ENCODE results near the gene BRD4.
A peak's percentile ranks its signal among the peaks of the same experiment; 100 is the strongest.

The BRD4 gene

DNA sequence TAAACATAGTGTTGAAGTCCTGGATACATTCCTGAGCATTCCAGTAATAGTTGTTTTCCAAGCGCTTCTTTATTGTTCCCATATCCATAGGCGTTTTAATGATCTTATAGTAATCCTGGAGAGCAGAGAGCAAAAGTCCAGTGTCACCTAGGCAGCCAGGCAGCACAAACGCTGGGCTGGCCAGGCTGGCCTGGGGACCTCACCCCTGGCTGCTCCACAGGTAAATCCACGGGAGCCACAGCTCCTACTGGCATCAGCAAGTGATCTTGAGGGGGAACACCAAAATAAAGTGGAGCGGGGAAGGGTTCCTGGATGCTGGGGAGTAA, 63.4 kb downstream of the BRD4 start:
- Histone ChIP-seq H3K9me3 (ENCODE audit: control extremely low read depth in 1 of 5, control insufficient read depth in 4 of 5, insufficient read depth in 2 of 5, low read depth in 1 of 5, low read length in 4 of 5) (no peaks in the 10 kb centered on the region), H3K27me3 (replicated peaks in 2 of 5; ENCODE audit: control insufficient read depth in 4 of 5, insufficient read depth in 5 of 5, low read length in 4 of 5) (no peaks in the 10 kb centered on the region), H3K4me1 (ENCODE audit: control extremely low read depth in 1 of 4, control insufficient read depth in 4 of 4, insufficient read depth in 4 of 4, low read length in 3 of 4) (no peaks in the 10 kb centered on the region), H3K27ac (ENCODE audit: insufficient read depth in 1 of 2, low read depth in 1 of 2, low read length in 2 of 2, poor library complexity in 1 of 2, severe bottlenecking in 2 of 2) (peak overlapping the region in 1 of 2 experiments; percentile 2), H3K36me3 (ENCODE audit: control insufficient read depth in 4 of 4, insufficient read depth in 4 of 4, low read length in 3 of 4) (peaks cover 29 to 96% (median 68%) of the 10 kb centered on the region in 4 experiments), H3K4me3 (ENCODE audit: control insufficient read depth in 1 of 7, extremely low read depth in 1 of 7, insufficient read depth in 4 of 7, low read depth in 2 of 7, low read length in 6 of 7) (no peak overlapping the region)
- CTCF ChIA-PET: interaction anchor here (1.1 to 1.7 kb wide), 3 partner anchors 10 to 24 kb away, joined by 3 to 4 read pairs (median 3); no protein-coding TSS in a partner anchor
- 79% methylated on average over 4 of the region's 5 CpGs for WGBS (ENCODE audit: insufficient coverage)
- DNase-seq: no peak
- POLR2A ChIA-PET: no interaction called here

GRCh38 chr19:15268192-15268927, 64.0 kb downstream of the BRD4 start:
- 98% methylated on average over 9 of the region's 12 CpGs for WGBS (ENCODE audit: insufficient coverage)
- peaks cover 30 to 100% (median 73%) of the 10 kb centered on the region in 4 experiments for H3K36me3 ChIP-seq (ENCODE audit: control insufficient read depth in 4 of 4, insufficient read depth in 4 of 4, low read length in 3 of 4)
- ChIA-PET POLR2A (no interaction called here), CTCF (interaction anchor here (0.8 to 1.7 kb wide), 6 partner anchors 11 to 74 kb away, joined by 3 to 4 read pairs (median 4); no protein-coding TSS in a partner anchor)
- no peaks in the 10 kb centered on the region for H3K9me3 ChIP-seq (ENCODE audit: control extremely low read depth in 1 of 5, control insufficient read depth in 4 of 5, insufficient read depth in 2 of 5, low read depth in 1 of 5, low read length in 4 of 5)
- DNase-seq: no peak
- H3K27me3 ChIP-seq (replicated peaks in 2 of 5; ENCODE audit: control insufficient read depth in 4 of 5, insufficient read depth in 5 of 5, low read length in 4 of 5): no peaks in the 10 kb centered on the region
- H3K27ac ChIP-seq (ENCODE audit: insufficient read depth in 1 of 2, low read depth in 1 of 2, low read length in 2 of 2, poor library complexity in 1 of 2, severe bottlenecking in 2 of 2): peak overlapping the region in 1 of 2 experiments; percentile 2
- no peaks in the 10 kb centered on the region for H3K4me1 ChIP-seq (ENCODE audit: control extremely low read depth in 1 of 4, control insufficient read depth in 4 of 4, insufficient read depth in 4 of 4, low read length in 3 of 4)
- H3K4me3 ChIP-seq (ENCODE audit: control insufficient read depth in 1 of 7, extremely low read depth in 1 of 7, insufficient read depth in 4 of 7, low read depth in 2 of 7, low read length in 6 of 7): no peak overlapping the region

DNA sequence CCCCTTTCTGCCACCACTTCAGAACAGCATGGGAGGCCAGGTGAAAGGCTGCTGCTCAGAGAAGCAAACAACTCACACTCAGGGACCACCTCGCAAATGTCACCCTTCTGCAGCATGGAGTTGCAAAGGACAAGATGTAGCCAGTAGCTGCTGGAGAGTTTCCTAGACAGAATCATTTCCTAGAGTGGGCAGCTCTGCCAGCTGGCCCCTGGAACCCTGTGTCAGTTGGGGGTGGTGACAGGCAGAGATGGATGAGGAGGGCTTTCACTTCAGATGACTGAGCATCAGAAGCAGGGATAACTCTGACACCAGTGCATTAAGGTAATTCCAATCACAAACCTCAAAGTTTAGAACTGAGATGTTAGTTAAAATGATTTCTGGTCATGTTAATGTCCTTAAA, 65.7 kb downstream of the BRD4 start:
- ChIA-PET POLR2A (no interaction called here), CTCF (interaction anchor here (0.8 to 1.7 kb wide), 4 partner anchors 13 to 288 kb away, joined by 3 to 5 read pairs (median 4); no protein-coding TSS in a partner anchor)
- DNase-seq: no peak
- no peaks in the 10 kb centered on the region for H3K9me3 ChIP-seq (ENCODE audit: control extremely low read depth in 1 of 5, control insufficient read depth in 4 of 5, insufficient read depth in 2 of 5, low read depth in 1 of 5, low read length in 4 of 5)
- H3K27me3 ChIP-seq (replicated peaks in 2 of 5; ENCODE audit: control insufficient read depth in 4 of 5, insufficient read depth in 5 of 5, low read length in 4 of 5): no peaks in the 10 kb centered on the region
- no peaks in the 10 kb centered on the region for H3K4me1 ChIP-seq (ENCODE audit: control extremely low read depth in 1 of 4, control insufficient read depth in 4 of 4, insufficient read depth in 4 of 4, low read length in 3 of 4)
- H3K36me3 ChIP-seq (ENCODE audit: control insufficient read depth in 4 of 4, insufficient read depth in 4 of 4, low read length in 3 of 4): peaks cover 30 to 100% (median 77%) of the 10 kb centered on the region in 4 experiments
- WGBS (ENCODE audit: insufficient coverage): 100% methylated on average over 1 of the region's 1 CpG
- H3K4me3 ChIP-seq (ENCODE audit: control insufficient read depth in 1 of 7, extremely low read depth in 1 of 7, insufficient read depth in 4 of 7, low read depth in 2 of 7, low read length in 6 of 7): no peak overlapping the region
- H3K27ac ChIP-seq (ENCODE audit: insufficient read depth in 1 of 2, low read depth in 1 of 2, low read length in 2 of 2, poor library complexity in 1 of 2, severe bottlenecking in 2 of 2): no peak overlapping the region

DNA sequence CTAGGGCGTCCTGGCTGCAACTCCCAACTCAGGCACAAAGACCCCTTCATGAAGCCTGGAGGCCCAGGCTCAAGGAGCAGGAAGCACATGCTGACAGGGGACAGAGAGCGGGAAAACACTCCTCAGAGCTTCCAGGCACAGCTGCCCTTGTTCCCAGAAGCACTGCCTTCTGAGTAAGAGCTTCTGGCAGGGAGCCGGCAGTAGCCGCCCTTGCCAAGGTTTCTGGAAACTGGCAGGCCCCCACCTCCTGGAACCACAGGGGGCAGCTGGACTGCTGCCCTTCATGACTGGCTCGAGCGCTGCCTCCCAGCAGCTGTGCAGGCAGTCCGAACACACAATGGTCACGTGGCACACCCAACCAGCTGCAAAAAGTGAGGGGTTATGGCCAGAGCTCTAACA, 66.5 kb downstream of the BRD4 start:
- H3K27me3 ChIP-seq (replicated peaks in 2 of 5; ENCODE audit: control insufficient read depth in 4 of 5, insufficient read depth in 5 of 5, low read length in 4 of 5): no peaks in the 10 kb centered on the region
- ChIA-PET POLR2A (no interaction called here), CTCF (interaction anchor here (0.6 to 1.3 kb wide), 5 partner anchors 9 to 289 kb away, joined by 3 to 5 read pairs (median 3); no protein-coding TSS in a partner anchor)
- H3K27ac ChIP-seq (ENCODE audit: insufficient read depth in 1 of 2, low read depth in 1 of 2, low read length in 2 of 2, poor library complexity in 1 of 2, severe bottlenecking in 2 of 2): no peak overlapping the region
- no peaks in the 10 kb centered on the region for H3K4me1 ChIP-seq (ENCODE audit: control extremely low read depth in 1 of 4, control insufficient read depth in 4 of 4, insufficient read depth in 4 of 4, low read length in 3 of 4)
- DNase-seq: no peak
- H3K9me3 ChIP-seq (ENCODE audit: control extremely low read depth in 1 of 5, control insufficient read depth in 4 of 5, insufficient read depth in 2 of 5, low read depth in 1 of 5, low read length in 4 of 5): no peaks in the 10 kb centered on the region
- WGBS (ENCODE audit: insufficient coverage): 89% methylated on average over 8 of the region's 8 CpGs
- H3K36me3 ChIP-seq (ENCODE audit: control insufficient read depth in 4 of 4, insufficient read depth in 4 of 4, low read length in 3 of 4): peaks cover 22 to 96% (median 72%) of the 10 kb centered on the region in 4 experiments
- H3K4me3 ChIP-seq (ENCODE audit: control insufficient read depth in 1 of 7, extremely low read depth in 1 of 7, insufficient read depth in 4 of 7, low read depth in 2 of 7, low read length in 6 of 7): no peak overlapping the region

DNA sequence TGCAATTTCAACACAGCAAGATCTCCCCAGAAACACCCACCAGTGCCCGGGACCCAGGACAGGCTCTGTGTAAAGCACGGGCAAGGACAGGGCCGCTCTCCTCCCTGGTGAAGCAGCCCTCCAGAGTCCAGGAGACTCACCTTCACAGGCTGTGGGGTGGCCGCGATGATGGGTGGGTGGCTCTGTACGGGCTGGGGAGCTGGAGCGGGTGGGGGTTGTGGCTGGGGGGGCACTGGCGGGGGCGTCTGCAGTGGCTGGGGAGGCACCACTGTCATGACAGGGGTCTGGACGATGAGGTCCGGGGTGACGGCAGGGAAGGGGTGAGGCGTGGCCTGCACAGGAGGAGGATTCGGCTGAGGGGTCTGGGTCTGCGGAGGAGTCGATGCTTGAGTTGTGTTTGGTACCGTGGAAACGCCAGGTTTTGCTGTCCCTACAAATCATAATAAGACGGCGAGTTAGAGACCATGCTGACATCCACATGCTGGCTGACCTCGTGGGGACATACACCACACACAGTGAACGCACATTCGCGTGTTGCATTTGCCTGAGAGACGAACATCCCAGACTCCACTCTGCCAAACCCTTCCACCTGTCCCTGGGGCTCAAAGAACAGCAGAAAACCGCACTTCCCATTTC, 67.0 kb downstream of the BRD4 start:
- ChIA-PET CTCF (interaction anchor here (1.0 to 1.3 kb wide), 4 partner anchors 17 to 290 kb away, joined by 3 to 5 read pairs (median 4); no protein-coding TSS in a partner anchor), POLR2A (no interaction called here)
- no peaks in the 10 kb centered on the region for H3K27me3 ChIP-seq (replicated peaks in 2 of 5; ENCODE audit: control insufficient read depth in 4 of 5, insufficient read depth in 5 of 5, low read length in 4 of 5)
- H3K4me3 ChIP-seq (ENCODE audit: control insufficient read depth in 1 of 7, extremely low read depth in 1 of 7, insufficient read depth in 4 of 7, low read depth in 2 of 7, low read length in 6 of 7): no peak overlapping the region
- H3K27ac ChIP-seq (ENCODE audit: insufficient read depth in 1 of 2, low read depth in 1 of 2, low read length in 2 of 2, poor library complexity in 1 of 2, severe bottlenecking in 2 of 2): no peak overlapping the region
- no peak for DNase-seq
- no peaks in the 10 kb centered on the region for H3K9me3 ChIP-seq (ENCODE audit: control extremely low read depth in 1 of 5, control insufficient read depth in 4 of 5, insufficient read depth in 2 of 5, low read depth in 1 of 5, low read length in 4 of 5)
- 92% methylated on average over 20 of the region's 26 CpGs for WGBS (ENCODE audit: insufficient coverage)
- H3K4me1 ChIP-seq (ENCODE audit: control extremely low read depth in 1 of 4, control insufficient read depth in 4 of 4, insufficient read depth in 4 of 4, low read length in 3 of 4): no peaks in the 10 kb centered on the region
- H3K36me3 ChIP-seq (ENCODE audit: control insufficient read depth in 4 of 4, insufficient read depth in 4 of 4, low read length in 3 of 4): peaks cover 22 to 95% (median 70%) of the 10 kb centered on the region in 4 experiments

- Histone ChIP-seq H3K4me1 (ENCODE audit: control extremely low read depth in 1 of 4, control insufficient read depth in 4 of 4, insufficient read depth in 4 of 4, low read length in 3 of 4) (no peaks in the 10 kb centered on the region), H3K27me3 (replicated peaks in 2 of 5; ENCODE audit: control insufficient read depth in 4 of 5, insufficient read depth in 5 of 5, low read length in 4 of 5) (no peaks in the 10 kb centered on the region), H3K9me3 (ENCODE audit: control extremely low read depth in 1 of 5, control insufficient read depth in 4 of 5, insufficient read depth in 2 of 5, low read depth in 1 of 5, low read length in 4 of 5) (no peaks in the 10 kb centered on the region), H3K36me3 (ENCODE audit: control insufficient read depth in 4 of 4, insufficient read depth in 4 of 4, low read length in 3 of 4) (peaks cover 23 to 95% (median 72%) of the 10 kb centered on the region in 4 experiments), H3K4me3 (ENCODE audit: control insufficient read depth in 1 of 7, extremely low read depth in 1 of 7, insufficient read depth in 4 of 7, low read depth in 2 of 7, low read length in 6 of 7) (no peak overlapping the region), H3K27ac (ENCODE audit: insufficient read depth in 1 of 2, low read depth in 1 of 2, low read length in 2 of 2, poor library complexity in 1 of 2, severe bottlenecking in 2 of 2) (no peak overlapping the region)
- POLR2A ChIA-PET: interaction anchor here (0.7 kb wide), 1 partner anchor 114 kb away, joined by 4 read pairs; no protein-coding TSS in a partner anchor
- no CpG with 5 or more reads among the region's 1 CpG for WGBS (ENCODE audit: insufficient coverage)
- CTCF ChIA-PET: interaction anchor here (0.7 to 1.7 kb wide), 7 partner anchors 10 to 114 kb away, joined by 3 to 7 read pairs (median 3); no protein-coding TSS in a partner anchor
- DNase-seq: no peak
Observed at GRCh38 chr19:15264933-15265206, 67.5 kb downstream of the BRD4 start.
